Fibroblast of skin of abdomen (primary cell): ENCODE results near the gene PACS2.

Experiments
- DNase-seq: peaks from one replicate; pipeline ENCODE4 v3.0.0-alpha.2; 2013

The PACS2 gene

DNA sequence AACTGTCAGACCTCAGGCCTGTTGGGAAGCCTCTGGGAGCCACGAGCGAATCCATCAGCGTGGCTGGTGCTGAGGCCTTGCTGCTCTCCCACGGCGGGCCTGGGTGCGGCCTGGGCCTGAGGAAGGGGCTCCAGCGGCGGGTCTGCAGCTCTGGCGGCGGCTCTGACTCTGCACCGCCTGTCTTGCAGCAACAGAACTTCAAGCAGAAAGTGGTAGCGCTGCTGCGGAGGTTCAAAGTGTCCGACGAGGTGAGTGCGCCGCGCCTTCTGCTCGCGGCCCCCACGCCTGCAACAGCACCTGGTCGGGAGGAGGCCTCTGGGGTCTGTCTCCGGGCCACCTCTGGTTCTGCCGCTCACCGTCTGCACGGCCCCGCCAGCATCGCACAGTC lies 55.1 kb downstream of the PACS2 start:
- no peak for DNase-seq

GRCh38 chr14:105374389-105374788 lies 59.8 kb downstream of the PACS2 start:
- no peak for DNase-seq

DNA sequence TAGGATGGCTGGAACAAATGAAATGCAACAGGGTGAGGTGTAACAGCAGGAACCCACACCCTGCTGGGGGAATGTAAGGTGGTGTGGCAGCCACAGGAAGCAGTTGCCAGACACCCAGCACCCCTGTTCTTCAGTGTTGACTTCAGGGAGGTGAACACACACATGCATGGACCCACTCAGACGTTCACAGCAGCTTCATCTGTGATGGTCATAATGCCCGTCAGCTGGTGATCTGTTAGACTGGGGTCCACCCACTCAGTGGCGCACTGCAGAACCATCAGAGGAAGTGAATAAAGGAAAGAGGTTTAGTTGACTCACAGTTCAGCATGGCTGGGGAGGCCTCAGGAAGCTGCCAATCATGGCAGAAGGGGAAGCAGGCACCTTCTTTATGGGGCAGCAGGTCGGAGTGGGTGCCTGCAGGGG lies 61.1 kb downstream of the PACS2 start:
- no peak for DNase-seq

- DNase-seq = no peak
These were observed 62.2 kb downstream of the PACS2 start for GRCh38 chr14:105376521-105377440.

DNA sequence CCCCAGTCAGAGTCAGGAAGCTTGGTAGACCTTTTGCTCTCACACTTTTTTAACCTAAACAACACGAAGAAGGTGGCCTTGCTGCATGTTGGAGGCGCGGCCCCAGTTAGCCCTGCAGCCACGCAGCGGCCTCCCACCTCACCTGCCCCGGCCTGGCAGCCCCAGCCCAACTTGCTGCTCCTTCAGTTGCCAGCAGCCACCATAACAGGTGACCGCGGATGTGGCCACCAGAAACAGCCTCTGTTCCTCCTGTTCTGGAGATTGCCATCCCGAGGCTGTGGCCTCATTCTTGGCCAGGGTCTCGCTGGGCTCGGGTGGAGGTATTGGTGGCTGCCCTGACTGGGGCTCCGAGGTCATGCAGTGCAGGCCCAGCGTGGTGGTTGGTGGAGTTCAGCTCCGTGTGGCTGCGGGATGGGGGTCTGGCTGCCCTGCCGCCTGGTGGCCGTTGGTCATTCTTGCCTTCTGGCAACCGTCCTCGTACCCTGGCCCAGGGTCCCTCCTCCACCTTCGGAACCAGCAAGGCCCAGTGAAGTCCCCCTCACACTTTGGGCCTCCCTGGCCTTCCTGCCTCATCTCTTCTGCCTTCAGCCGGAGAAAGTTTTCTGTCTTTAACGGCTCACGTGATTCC lies 63.1 kb downstream of the PACS2 start:
- no peak for DNase-seq

GRCh38 chr14:105378199-105378598 lies 63.7 kb downstream of the PACS2 start:
- DNase-seq = no peak

DNA sequence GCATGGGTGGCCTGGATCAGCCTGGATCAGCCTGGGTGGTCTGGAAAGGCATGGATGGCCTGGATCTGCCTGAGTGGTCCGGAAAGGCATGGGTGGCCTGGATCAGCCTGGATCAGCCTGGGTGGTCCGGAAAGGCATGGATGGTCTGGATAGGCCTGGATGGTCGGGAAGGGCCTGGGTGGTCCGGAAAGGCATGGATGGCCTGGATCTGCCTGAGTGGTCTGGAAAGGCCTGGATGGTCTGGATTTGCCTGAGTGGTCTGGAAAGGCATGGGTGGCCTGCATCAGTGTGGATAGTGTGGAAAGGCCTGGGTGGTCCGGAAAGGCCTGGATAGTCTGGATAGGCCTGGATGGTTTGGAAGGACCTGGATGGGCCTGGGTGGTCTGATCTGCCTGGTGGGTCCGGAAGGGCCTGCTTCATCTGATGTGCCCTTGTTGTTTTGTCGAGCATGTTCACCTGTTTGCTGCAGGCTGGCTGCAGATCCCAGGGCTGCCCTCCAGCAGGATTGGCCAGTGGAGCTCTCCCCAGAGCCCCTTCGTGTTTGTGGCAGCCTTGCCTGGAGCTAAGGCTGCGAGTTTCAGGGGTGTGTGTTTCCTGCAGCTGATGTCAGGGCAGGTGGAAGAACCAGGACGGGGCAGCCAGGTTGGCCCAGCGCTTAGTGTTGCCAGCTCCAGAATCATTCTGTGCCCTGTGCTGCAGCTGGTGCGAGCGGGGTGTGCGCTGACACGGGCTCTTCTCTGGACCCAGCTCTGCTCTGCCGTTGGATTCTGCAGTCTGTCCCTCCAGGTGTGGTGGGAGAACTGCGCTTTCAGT lies 64.5 kb downstream of the PACS2 start:
- no peak for DNase-seq

- no peak for DNase-seq
These were observed 65.4 kb downstream of the PACS2 start for GRCh38 chr14:105379946-105380345.

DNA sequence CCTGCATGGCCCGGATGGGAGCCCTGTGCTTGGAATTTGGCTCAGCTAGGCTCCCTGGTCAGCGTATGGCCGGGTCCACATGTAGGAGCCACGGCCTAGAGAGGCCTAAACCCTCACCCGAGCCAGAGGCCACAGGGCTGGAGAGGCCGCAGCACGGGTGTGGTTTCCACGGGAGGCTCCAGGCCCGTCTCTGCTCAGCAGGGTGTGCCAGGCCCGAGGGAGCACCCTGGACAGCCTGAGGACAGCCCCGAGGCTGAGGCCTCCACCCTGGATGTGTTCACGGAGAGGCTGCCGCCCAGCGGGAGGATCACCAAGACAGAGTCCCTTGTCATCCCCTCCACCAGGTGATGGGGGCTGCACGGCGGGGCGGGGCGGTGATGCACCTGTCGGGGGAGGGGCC lies 66.2 kb downstream of the PACS2 start:
- DNase-seq = no peak

- no peak for DNase-seq
These were observed 67.1 kb downstream of the PACS2 start for GRCh38 chr14:105381446-105382342.

- no peak for DNase-seq
These were observed 68.0 kb downstream of the PACS2 start for GRCh38 chr14:105382343-105383082.

- no peak for DNase-seq
These were observed 68.7 kb downstream of the PACS2 start for GRCh38 chr14:105383083-105383730.

- no peak for DNase-seq
These were observed 69.6 kb downstream of the PACS2 start for GRCh38 chr14:105384041-105384557.

DNA sequence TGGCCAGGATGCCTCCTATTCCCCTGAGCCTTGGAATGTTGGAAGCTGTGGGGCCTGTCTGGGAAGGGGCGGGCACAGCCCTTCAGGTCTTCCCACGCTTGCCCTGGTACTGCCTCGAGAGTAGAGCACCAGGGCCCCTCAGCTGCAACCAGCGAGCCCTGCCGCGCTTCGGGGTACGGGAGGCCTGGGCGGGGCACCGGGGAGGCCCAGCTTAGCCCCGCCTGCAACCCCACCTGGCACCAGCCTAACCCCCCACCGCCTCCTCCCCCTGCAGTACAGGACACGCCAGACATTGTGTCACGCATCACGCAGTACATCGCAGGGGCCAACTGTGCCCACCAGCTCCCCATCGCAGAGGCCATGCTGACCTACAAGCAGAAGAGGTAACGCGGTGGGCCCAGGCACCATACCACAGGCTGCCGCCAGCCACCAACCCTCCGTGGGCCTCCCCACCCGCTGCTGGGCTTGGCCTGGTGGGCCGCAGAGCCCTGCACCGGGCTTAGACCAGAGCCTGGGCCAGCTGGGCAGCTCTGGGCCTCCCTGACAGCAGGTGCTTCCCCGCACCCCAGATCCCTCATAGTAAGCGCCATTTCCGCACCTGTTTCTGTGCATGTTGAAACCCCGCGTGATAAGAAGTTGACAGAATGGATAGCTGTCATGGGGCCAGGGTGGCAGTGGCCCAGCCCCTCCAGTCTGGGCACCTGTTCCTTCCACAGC lies 70.2 kb downstream of the PACS2 start:
- DNase-seq = no peak

DNA sequence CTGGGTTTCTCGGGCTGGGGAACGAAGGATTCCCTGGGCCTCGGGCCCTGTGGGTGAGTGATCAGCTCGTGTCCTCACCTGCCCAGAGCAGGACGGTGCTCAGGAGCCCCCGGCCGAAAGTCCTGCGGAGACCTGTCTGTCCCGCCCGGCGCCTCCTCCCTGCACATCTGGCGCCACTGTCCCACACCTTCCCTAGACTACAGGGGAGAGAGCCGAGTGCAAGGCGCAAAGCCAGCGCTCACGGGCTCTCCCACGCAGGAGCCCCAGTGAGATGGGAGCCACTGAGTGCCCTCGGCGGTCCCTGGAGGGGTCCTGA lies 70.7 kb downstream of the PACS2 start:
- DNase-seq = no peak

GRCh38 chr14:105385698-105386365 lies 71.3 kb downstream of the PACS2 start:
- DNase-seq = no peak

- DNase-seq = no peak
These were observed 72.3 kb downstream of the PACS2 start for GRCh38 chr14:105386581-105387529.

DNA sequence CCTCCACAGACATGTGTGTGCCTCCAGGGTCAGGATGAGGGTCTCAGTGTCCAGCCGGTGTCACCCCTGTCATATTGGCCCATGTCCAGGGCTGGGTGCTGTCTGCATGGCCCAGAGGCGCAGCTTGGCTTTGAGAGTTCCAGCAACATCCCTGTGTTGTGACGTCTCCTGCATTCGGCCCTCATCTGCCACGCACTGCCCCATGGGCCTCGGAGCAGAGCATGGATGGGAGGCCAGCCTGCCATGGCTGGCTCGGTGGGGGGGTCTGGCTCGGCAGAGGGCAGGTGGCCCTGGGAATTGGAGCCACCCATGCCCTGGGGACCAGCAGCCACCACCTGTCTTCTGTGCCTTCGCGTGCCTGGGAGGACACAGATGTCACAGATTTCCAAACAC lies 73.0 kb downstream of the PACS2 start:
- DNase-seq = no peak
